Stimulated activated CD4-positive, alpha-beta T cell treated with anti-CD3 and anti-CD28 coated beads, Interleukin-12 subunit alpha, Interleukin-12 subunit beta, amount 100 ng/mL, for 24 hours (primary cell): ENCODE measurements around the gene AKT1S1.
"Not testable (repeated sequence)": the region's sequence is repeated elsewhere in the genome, so short reads cannot be mapped to it uniquely, and the experiment has no call there.

ENCODE experiments used
- DNase-seq, 2 experiments: peaks; one replicate each; pipeline ENCODE4 v3.0.0-alpha.2; 2020; ENCODE audit warnings: low read depth in 2 of 2

The AKT1S1 gene

DNA sequence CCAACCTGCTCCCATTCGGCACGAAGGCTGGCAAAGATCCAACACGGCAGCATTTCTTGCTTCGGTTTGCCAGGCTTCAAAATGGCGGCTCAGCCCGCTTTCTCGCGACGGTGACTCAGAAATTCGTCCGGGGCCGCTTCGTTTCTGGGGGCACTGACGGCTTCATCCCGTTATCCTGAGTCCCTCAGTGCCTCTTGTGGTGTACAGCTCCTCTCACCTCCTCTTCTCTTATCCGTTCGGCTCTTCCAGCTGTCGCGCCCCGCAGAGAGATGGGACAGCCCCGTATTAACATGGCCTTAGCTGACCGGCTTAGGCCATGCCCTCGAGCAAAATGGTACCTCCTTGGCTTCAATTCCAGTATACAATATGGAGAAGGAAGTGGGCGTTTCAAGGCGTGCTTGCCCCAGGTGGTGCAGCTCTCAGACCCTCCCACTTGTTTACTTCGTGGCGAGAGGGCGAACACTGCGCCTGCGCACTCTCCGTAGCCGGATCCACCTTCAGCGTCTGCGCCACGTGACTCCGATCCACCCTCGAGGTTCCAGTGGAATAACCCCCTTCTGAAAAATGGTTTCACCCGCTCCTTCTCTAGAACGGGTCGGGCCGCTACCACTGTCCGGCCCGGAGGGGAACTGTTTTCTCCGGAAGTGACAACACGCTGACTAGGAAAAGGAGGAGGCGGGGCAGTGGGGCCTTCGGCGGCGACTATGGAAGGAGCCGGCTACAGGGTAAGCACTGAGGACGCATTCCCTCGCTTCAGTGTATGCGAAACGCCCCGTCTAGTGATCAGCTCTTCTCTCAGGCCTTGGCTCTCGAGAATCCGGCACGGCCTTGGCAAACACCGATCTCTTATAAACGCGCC lies at the start of gene AKT1S1, which contains the start of gene TBC1D17:
Gene AKT1S1 (minus strand): TSS at position 336 of the 859 bp plus-strand sequence. CDS start 4,060 bp downstream, outside the sequence.
Gene TBC1D17 (plus strand): TSS at position 683 of the 859 bp plus-strand sequence. CDS start 22 bp downstream, at position 705.
- peak; percentile 94 to 97 for DNase-seq

GRCh38 chr19:49926515-49926914 lies 49.4 kb upstream of the AKT1S1 start:
- DNase-seq, result no peak

- no peak for DNase-seq
Measured at GRCh38 chr19:49925486-49925885, 48.3 kb upstream of the AKT1S1 start.

- DNase-seq, result not testable (repeated sequence)
Measured at GRCh38 chr19:49924881-49925210, 47.7 kb upstream of the AKT1S1 start.

GRCh38 chr19:49924004-49924880 lies 47.1 kb upstream of the AKT1S1 start:
- no peak for DNase-seq

GRCh38 chr19:49923055-49924003 lies 46.2 kb upstream of the AKT1S1 start:
- DNase-seq, result no peak

DNA sequence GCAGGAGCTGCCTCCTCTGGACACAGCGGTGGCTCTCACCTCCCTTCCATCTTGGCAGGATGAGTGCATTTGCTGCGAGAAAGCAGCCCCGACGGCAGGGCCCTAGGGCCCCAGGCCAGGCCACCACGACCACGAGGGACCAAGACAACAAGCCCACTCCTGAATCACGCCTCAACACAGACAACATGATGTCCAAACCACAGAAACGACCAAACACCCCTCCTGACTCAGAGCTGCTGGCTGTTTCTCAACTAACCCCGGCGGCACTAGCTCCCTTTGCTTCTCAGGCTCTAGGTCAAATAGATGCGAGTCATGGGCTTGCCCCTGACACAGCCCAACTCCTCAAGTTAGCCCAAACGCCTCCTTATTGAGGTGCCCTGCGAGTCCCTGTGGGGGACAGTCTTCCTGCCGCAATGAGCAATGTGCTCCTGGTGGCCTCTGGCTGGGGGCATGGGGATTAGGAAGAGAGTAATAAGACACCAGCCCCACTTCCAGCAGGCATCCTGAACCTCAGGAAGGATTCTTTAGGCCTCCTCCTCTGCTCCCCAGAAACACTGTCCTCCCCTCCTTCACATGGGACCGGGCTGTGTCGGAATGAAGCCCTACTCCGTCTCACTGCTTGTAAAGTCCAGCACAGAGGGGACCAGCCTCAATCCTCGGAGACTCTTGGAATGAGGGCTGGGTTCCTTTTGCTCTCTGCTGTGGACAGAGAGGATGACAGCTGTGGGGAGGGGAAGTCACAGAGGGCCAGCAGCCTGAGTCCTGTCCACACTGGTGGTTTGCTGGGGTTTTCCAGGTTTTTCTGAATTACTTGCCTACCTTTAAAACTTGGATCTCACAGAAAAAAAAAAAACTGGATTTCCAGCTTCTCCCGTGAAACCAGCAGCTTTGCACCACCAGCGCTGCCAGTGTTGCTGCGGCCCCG lies 45.0 kb upstream of the AKT1S1 start:
- DNase-seq, result no peak

GRCh38 chr19:49920624-49921363 lies 43.6 kb upstream of the AKT1S1 start:
- no peak for DNase-seq

DNA sequence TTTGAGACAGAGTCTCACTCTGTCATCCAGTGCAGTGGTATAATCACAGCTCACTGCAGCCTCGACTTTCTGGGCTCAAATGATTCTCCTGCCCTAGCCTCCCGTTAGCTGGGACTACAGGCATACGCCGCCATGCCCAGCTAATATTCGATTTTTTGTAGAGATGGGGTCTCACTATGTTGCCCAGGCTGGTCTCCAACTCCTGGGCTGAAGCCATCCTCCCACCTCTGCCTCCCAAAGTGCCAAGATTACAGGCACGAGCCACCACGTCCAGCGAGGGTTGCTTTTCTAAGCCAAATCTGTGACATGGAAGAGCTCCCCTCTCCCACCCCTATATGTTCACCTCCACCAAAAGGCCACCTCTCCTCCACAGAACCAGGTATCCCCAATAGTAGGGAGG lies 40.9 kb upstream of the AKT1S1 start:
- no peak for DNase-seq

DNA sequence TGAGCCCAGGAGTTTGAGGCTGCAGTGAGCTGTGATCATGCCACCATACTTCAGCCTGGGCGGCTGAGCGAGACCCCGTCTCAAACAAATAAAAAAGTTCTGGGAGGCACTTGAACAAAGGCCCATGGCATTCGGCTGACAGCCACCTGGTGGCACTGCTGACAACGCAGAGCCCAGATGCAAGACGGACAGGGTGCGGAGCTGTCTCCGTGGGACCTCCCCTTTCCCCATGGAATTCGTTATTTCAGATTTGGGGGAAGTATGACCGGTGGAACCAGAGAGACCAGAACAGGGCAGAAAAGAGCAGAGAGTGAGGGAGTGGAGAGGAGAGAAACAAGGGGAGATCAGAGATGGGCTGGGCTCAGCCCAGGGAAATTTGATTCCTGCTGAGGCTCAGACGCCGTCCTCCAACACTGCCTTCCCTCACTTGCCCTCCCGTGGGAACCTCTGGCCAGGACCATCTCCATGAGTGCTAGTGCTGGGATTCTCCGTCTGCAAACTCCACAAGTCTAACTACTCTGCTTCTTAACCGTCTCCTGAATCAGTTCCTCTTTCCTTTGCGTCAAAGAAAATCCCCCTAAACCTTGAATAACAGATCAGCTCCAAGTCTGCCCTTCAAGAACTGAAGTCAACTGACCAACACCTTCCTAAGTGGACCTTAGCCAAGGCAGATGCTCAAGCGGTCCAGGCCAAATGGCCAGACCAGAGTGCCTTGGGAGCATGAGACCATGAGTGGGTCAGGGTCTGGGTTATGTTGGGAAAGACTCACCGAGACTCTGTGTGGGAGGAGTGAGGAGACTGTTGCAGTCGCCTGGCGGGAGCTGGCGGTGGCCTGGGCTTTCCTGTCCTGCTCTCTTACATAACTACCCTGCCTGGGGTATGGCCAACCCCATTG lies 39.9 kb upstream of the AKT1S1 start:
- DNase-seq, result no peak

DNA sequence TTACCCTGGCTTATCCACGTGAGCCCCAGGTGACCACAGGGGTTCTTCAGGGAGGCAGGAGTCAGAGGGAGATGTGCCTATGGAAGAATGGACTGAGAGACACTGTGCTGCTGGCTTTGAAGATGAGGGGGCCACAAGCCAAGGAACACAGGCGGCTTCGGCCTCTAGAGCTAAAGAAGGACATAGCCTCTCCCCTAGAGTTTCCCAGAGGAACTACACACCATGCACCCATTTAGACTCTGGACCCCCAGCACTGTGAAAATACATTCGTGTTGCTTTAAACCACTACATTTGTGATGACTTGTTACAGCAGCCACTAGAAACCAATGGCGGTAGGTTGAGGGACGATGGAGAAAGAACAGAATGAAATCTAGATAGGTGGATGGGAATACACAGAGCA lies 38.1 kb upstream of the AKT1S1 start:
- DNase-seq, result no peak

DNA sequence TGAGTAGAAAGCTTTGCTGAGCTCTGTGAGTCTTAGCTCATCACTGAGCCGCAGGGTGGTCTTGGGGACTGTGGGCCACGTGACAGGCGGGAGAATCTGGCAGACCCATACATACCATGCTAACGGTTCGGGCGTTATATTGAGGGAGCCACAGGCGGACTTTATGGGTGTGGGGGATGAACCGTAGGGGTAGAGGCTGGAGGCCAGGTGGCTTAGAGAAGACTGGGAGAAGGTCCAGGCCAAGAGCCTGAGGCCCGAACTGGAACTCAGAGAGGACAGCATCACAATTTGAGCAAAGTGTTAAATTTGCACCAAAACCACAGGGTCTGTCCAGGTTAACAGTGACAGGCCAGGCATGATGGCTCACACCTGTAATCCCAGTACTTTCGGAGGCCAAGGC lies 36.6 kb upstream of the AKT1S1 start:
- no peak for DNase-seq

- DNase-seq, result no peak
Measured at GRCh38 chr19:49912965-49913685, 36.0 kb upstream of the AKT1S1 start.

DNA sequence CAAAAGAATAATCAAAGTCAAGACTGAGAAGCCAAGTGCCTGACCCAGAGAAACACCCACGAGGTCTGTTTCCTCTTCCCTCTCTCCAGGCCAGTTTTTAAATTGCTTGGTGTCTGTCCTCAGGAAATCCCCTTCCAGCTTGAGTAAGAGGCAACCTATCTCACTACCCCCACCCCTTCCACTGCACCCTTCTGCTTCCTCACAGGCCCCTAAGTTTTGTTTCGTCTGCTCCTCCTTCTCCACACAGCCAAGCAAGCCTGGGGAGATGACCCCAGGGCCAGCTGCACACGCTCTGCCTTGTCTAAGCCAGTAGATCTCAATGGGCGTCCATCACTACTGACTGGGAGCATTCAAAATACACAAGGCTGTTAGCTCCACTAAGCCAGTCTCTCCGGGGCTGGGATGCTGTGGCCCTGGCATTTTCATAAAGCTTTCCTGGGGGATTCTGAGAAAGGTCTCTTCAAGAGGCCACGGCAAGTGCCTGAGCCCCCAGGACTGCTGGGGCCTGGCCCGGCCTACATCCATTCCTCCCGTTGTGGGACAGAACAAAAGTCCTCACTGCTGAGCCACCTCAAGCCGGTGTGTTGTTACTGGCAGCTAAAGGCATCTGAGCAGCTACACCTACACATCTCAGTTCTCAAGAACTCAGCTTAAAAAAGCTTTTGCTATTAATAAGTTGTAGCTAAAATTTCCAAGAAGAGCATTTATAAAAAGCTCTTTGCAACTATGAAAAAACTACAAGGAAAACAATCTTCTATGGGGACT lies 34.4 kb upstream of the AKT1S1 start:
- DNase-seq, result no peak

GRCh38 chr19:49910179-49910578 lies 33.0 kb upstream of the AKT1S1 start:
- no peak for DNase-seq

DNA sequence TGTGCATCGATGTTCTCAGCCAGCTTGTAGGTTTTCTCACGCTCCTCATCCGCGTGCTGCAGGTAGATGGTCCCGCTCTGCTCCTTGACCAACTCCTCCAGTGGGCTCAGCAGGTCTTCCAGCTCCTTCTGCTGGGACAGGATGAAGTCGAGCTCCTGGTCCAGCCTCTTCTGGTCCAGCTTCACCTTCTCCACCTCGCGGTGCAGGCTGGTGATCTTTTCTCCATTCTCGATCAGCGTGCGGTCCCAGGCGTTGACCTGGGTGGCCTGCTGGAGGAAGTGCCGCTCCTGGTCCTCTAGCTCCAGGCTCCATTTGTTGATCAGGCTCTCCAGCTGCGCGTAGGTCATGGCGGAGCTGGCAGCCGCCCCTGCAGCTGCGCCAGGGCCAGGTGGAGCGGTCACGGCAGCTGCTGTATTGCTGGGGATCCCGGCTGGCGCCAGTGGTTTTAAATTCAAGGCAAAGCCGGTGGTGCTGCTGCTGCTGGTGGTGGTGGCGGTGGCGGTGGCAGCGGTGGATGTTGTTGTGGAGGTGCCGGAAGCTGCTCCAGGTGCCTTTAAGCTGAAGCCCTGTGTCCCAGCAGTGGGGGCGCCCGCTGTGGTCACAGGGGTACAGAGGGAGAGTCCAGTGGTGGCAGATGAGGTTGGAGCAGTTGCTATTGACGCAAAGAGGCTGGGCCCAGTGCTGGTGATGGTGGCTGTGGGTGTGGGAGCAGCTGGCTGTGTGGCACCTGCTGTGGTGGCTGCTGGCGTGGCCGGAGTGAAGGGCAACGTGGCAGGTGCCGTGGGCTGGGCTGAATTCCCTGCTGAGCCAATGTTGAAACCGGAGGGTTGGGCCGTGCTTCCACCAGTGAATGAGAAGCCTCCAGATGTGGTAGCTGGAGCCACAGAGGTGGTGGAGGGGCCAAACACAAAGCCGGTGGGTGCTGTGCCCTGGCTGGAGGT lies 31.6 kb upstream of the AKT1S1 start:
- DNase-seq, result no peak
